NCI-H1694 (cell line): ENCODE data around the gene METRNL.
"Not testable (repeated sequence)": the region's sequence is repeated elsewhere in the genome, so short reads cannot be mapped to it uniquely, and the experiment has no call there.

Experiments
- DNase-seq: peaks from one replicate; lab custom pipeline; 2025; lab: John Stamatoyannopoulos, UW

Gene METRNL

DNA sequence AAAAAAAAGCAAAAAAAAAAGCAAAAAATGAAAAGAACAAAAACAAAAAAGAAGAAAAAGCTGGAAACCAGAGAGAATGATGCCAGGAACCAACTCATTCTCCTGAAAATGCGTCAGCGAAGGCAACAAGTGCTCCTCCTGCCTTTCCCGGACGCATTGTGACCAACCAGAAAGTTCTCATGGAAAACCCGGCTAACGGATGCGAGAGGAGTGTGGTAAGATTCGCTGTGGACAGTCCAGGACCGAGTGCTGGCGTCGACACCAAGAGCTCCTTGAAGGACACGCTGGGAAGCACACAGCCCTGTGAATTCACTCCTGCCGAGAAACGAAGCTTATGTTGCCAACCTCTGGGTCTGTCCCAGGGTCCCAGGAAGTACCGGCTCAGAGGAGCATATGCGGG lies 43.4 kb downstream of the METRNL start:
- DNase-seq = no peak

DNA sequence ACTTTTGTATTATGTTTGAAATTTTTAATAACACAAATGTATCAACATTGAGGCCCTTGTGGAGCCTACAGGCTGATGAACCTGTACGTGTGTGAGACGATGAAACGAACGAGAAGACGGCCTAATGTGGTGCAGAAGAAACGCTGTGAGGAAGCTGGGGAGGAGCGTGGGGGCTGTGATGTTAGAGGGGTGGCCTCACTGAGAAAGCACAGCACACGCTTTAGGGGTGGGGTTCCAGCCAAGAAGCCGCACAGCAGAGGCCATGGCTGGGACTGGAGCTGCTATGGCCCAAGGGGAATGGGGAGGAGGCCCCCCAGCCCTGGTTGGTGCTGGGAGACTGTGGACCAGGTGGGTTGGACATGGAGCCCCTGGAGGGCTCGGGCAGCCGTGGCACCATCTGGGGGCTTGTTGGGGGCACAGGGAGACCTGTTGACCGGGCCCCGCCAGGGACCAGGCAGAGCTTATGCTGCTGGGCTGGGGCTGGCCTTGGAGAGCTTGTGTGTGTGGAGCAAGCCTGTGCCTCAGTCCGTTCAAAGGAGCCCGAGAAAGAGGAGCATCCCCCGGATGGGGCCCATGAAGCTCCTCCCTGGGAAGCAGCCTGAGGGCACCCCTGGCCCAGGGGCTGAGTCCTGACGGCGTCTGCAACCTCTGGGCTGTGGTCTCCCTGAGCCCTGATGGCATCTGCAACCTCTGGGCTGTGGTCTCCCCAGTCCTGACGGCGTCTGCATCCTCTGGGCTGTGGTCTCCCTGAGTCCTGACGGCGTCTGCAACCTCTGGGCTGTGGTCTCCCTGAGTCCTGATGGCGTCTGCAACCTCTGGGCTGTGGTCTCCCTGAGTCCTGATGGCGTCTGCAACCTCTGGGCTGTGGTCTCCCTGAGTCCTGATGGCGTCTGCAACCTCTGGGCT lies 44.7 kb downstream of the METRNL start:
- no peak for DNase-seq

DNA sequence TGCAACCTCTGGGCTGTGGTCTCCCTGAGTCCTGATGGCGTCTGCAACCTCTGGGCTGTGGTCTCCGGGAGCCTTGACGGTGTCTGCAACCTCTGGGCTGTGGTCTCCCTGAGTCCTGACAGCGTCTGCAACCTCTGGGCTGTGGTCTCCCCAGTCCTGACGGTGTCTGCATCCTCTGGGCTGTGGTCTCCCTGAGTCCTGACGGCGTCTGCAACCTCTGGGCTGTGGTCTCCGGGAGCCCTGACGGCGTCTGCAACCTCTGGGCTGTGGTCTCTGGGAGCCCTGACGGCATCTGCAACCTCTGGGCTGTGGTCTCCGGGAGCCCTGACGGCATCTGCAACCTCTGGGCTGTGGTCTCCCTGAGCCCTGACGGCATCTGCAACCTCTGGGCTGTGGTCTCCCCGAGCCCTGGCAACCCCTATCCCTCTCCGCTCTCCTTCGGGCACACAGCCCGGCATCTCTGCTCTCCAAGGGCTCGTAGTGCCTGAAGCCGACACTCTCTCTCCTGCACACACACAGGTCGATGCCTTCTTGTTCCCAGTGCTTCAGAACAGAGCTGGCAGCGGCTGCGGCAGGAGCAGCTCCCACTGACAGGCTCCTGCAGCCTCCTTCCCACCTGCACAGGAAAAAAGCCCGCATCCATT lies 45.6 kb downstream of the METRNL start:
- DNase-seq = no peak

DNA sequence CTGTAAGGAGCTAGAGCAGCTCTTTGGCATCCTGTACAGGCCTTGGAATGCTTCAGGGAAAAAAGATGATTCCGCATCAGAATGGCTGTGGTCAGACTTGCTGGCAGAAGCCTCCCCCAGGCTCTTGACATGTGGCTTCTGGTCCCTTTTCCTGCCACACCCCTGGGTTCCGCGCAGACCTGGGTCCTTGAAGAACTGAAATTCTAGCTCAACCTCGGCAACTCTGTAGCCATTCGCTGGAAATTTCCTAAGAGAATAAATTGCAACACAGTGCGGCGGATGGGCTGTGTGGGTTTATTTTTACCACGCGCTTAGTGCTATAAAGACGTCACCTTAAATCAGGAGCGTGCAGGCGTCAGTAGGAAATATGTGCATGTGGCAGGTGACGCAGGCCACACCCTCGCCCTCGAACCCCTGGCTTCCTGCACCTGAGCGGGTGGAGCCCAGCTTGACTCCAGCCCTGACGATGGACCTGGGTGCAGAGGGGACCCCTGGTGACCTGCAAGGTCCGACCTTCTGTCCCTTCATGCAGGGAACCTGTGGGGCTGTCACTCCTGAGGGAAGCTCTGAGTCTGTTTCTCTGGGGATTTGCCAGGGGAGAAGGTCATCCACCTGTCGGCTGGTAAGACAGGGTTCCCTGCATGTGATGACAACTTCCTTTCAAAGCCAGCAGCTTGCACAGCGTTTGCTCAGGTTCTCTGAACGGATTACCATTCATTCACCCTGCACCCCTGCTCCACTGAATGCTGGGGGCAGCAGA lies 46.3 kb downstream of the METRNL start:
- DNase-seq = no peak

DNA sequence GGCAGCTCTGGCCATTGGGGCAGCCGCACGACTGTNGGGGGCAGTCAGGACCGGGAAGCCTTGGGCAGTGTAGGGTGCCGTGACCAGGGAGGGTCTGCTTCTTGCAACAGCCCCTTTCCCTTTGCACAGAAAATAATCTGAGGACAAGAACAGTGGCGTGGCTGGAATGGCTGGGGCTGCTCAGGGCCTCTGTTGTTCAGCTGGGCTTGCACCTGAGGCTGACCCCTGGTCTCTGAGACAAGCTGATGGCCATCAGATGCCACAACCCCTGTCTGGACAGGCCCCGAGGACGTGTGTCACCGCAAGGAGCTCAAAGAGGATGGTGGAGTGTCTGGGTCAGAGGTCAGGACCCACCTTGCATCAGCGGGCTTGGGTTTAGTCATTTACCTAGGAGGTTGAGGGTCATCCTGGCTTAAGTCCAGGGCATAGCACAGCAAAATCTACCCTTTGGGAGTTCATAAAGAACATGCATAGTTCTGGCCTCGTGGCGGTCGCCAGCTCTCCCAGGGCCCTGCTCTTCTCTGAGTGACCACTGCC lies 46.9 kb downstream of the METRNL start:
- DNase-seq = no peak

DNA sequence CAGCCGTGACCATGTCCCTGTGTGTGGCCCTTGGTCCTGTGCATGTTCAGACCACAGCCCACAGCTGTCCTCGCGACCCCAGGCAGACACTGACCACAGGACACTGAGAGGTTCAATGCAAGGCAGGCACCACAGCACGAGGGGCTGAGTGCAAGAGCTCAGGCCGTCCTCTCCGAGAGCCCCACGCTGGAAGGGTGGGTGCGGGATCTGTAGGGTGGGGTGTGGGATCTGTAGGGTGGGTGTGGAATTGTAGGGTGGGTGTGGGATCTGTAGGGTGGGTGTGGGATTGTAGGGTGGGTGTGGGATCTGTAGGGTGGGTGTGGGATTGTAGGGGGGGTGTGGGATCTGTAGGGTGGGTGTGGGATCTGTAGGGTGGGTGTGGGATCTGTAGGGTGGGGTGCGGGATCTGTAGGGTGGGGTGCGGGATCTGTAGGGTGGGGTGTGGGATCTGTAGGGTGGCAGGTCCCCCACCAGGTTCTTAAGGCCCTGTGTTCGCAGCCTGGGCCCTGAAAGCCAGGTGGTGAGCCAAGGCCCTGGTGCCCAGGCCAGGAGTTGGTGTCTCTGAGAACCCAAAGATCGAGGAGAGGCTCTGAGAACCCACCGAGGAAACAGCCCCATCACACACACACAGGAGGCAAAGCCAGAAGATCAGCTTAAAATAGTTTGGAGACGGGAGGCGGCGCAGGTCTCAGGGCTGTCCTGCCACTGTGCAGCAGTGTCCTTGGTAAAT lies 48.2 kb downstream of the METRNL start:
- DNase-seq = no peak

DNA sequence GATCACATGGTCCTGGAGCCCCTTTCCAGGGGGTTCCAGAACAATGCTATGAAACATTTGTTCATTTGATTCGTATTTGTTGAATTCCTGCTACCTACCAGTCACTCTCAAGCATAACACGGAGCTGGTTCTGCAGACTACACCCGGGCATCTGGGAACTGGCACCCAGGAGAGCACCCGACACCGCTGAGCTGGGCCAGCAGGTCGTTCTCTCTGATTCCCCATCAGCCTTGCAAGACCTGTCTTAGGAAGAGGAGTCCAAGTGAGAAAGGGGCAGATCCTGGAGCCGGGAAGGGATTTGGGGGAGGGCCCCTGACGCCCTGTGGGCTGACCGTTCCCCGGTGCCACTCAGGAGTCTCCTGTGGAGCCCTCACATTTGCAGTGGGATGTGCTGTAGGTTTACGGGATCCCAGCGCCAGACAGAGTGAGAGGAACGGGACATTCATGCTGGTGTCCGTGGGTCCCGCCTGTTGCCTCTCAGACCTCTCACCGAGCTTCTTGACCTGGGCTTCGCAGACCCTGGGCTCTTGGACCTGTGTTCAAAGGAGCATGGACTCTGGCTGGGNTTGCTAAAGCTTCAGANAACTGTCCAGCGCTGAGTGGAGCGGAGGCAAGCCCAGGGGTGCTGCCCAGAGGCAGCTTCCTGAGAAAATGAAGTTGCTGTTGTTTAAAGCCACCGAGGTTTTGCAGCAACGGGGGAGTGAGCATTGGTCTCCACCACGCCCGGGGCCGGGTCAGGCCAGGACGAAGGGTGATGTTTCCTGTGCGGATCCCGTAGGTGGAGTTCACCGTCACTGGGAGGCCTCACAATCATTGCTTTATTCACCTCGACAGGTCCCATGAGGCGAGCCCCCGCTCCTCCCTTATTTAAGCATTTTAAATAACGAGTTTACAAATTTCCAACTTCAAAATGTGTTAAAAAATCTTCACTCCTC lies 49.2 kb downstream of the METRNL start:
- no peak for DNase-seq

DNA sequence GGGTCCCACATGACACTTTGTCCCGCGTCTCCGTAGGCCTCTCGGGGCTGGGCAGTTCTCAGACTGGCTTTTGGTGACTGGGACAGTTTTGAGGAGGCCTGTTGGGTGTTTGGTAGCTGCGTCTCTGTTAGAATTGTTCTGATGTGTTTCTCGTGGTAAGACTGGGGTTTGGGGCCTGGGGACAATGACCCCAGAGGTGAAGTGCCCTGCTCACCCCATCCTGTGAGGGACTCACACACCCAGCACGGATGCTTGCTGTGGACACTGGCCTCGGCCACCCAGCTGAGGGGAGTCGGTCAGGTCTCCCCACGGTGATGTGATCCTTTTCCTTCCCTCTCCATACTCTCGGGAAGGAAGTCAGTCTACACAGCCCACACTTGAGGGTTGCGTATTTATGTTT lies 50.3 kb downstream of the METRNL start:
- no peak for DNase-seq

DNA sequence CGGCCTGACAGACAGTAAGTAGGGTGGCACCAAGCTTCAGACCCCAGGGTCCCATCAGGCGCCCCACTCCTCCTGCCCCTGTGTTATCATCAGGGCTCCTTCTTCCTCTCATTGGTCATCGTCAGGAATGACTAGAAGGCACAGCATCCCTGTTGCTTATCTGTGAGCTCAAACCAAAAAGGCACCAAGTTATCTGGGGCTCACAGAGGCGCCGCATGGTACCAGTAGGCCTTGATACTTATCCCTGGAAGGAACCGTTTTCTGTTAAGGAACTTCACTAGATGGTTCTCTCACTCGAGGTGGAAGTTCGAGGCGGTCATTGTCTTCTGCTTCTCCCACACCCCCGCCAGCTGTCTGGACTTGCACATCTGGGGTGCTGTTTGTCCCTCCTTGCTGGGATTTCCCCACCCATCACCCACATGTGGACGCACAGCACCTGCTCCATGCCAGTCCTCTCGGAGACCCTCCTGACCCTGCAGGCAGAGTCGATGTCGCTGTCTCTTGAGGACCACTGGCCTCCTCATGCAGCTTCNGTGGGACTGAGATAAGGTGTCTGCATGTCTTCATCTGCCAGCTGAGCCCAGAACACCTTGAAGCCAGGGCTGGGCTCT lies 52.1 kb downstream of the METRNL start:
- DNase-seq = no peak

DNA sequence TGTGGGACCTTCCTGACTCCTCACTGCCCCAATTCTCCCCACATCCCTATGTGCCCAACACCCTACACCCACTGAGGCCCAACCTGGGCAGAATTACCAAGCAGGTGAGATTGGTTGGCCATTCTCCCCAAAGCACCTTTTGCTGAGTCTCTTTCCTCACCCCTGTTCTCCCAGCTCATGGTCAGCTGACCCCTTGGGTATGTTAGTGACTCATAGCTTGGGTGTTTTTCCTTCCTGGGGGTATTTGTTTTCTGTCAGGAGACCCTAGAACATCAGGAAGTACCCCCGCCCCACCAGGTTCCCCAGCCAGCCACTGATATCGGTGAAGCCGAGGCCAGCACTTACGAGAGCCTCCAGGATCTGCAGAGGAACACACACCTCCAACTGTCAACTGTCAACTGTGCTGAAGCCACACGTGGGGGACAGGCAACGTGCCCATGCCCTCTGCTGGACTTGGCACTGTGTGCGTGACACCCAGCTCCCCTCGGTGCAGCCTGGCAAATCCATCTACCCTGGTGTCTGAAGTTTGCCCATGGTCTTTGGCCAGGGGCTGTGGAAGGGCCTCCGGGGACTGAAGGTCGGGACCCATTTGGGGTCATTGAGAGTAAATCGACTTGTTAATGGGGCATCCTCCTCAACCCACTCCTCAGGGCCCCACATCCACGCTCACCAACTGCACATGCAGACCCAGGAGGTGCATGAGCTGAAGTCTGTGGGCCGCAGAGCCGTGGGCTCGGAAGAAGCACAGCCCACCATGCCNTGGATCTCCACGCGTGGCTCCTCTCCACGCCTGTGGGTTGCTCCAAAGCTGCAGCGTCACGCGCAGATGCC lies 53.1 kb downstream of the METRNL start:
- no peak for DNase-seq

DNA sequence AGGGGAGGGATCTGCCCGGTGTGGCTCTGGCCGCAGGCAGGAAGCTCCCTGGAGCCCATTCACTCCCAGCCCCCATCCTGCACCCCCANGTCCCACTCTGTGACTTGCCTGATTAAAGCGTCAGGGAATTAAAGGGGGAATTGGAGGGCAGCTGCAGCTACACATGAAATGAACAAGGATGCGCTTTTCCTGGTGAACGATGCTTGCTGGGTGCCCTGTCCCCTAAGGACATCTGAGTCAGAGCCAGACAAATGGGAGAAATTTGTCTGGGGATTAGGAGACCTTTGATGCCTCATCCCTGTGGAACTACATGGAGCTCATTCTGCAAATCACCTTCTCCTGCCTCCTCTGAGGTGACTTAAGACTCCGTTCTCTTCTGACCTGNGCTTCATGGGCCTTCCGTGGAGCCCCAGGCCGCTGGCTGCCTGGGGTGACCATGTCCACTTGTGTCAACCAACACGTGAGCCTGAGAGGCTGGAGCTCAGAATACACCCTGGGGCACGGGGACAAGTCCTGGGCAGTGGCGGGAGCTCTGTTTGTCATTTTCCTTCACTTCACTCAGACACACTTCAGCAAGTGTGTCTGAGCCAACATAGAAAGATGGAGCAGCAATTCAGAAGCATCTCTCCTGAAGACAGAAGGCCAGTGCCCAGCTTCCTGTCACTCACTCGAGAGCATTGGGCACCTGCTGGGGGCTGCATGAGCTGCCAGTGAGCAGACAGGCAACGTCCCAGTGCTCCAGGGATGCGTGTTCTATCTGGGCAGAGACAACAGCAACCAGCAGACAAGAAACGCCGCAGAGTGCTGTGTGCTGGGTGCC lies 54.1 kb downstream of the METRNL start:
- DNase-seq = no peak

DNA sequence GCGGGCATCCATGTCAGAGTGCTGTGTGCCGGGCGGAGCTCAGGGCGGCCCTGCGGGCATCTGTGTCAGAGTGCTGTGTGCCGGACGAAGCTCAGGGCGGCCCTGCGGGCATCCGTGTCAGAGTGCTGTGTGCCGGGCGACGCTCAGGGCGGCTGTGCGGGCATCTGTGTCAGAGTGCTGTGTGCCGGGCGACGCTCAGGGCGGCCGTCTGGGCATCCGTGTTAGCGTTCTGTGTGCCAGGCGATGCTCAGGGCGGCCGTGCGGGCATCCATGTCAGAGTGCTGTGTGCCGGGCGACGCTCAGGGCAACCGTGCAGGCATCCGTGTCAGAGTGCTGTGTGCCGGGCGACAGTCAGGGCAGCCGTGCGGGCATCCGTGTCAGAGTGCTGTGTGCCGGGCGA lies 55.0 kb downstream of the METRNL start:
- not testable (repeated sequence) for DNase-seq

DNA sequence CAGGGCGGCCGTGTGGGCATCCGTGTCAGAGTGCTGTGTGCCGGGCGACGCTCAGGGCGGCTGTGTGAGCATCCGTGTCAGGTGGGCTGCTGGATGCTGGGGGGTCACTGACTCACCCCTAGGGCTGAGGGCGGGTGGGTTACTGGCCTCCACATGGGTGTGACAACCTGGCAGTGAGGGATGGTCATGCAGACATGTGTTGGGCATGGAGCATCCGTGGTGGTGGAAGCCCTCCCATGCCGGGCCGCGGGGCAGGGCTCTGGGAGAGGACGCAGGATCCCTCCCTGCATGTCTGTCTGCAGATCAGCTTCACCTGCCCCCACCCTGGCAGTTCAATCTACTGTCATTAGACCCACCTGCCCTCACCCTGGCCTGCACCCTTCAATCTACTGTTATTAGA lies 56.3 kb downstream of the METRNL start:
- no peak for DNase-seq

DNA sequence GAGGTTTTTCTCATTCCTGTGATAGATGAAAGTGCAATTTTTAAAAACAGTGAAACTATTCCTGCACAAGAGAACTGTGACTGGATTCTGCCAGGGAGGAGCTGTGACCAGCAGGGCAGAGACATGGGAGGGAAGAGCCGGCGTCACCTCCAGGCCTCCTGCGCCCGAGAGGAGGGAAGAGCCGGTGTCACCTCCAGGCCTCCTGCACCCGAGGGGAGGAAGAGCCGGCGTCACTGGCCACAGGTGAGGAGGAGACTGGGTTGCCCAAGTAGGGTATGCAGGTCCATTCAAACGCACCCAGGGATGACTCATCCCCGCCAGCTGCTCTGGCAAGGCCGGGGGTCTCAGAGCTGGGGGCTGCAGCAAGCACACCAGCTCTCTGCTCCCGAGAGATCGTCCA lies 56.7 kb downstream of the METRNL start:
- no peak for DNase-seq

DNA sequence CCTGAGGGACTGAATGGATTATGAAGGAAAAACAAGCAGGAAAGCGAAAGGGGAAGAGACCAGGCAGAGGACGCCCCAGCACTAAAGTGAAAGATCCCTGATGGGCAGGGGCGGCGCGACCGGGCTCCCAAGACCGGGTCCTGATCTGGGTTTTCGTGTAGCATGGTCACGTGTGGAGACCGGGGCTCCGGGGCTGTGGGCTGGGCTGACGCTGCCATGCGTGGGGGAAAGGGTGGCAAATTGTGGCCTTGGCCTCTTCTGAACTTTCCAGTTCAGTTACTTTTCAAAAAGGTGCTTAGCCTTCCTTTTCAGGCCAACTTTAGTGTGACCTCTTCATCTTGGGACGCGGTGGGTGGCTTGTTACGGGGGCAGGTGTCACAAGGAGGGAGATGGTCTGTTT lies 57.5 kb downstream of the METRNL start:
- DNase-seq = no peak

DNA sequence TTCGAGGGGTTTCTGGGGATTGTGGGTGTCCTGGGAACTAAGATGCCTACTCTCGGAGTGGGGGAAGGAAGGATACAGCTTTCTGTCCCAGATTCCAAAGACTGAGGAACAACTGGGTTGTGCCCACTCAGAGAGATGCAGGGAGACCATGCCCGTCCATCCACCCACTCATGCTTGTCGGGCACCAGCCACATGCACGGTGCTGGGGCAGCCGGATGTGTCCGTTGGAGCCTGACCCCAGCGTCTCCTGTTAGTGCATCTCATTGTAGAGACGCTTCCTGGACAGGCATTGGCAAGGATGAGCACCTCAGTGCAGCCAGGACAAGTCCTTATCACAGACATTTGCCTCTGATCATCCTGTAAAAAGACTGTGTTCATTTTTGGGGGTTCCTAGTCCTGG lies 58.1 kb downstream of the METRNL start:
- no peak for DNase-seq

DNA sequence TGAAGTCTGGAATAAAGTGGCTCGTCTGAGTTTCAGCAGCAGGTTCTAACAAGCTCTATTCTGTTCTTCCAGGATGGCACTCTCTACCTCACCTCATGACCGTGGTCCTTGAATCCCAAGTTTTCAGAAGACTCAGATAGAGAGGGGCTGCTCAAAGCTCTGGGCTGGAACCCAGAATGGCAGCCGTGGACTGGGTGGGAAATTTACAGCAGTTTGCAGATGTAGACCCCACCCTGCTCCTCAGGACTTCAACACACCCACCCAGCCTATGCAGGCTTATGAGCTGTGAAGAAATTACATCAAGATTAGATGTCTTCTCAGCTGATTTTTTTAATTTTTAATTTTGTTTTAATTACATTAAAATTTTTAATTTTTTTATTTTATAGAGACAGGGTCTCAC lies 59.4 kb downstream of the METRNL start:
- no peak for DNase-seq

DNA sequence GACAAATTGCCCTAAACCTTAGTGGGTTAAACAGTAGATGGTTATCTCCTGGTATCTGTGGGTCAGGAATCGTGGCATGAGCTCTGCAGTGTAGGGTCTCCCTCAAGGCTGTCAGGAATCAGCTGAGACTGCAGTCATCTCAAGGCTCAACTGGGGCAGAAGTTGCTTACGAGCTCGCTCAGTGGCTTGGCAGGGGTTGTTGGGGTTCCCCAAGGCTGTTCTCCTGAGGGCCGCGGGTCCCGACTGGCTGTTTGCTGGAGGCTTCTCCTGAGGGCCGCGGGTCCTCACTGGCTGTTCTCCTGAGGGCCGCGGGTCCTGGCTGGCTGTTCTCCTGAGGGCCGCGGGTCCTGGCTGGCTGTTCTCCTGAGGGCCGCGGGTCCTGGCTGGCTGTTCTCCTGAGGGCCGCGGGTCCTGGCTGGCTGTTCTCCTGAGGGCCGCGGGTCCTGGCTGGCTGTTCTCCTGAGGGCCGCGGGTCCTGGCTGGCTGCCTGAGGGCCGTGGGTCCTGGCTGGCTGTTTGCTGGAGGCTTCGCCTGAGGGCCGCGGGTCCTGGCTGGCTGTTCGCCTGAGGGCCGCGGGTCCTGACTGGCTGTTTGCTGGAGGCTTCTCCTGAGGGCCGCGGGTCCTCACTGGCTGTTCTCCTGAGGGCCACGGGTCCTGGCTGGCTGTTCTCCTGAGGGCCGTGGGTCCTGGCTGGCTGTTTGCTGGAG lies 60.3 kb downstream of the METRNL start:
- DNase-seq = not testable (repeated sequence)
